DMS 273 (cell line): ENCODE results near the gene EHD1.
A peak's percentile ranks its signal among the peaks of the same experiment; 100 is the strongest.

Experiments
- DNase-seq: peaks from one replicate; lab custom pipeline; 2025; ENCODE audit not compliant: unreplicated experiment; lab: John Stamatoyannopoulos, UW

Gene EHD1

DNA sequence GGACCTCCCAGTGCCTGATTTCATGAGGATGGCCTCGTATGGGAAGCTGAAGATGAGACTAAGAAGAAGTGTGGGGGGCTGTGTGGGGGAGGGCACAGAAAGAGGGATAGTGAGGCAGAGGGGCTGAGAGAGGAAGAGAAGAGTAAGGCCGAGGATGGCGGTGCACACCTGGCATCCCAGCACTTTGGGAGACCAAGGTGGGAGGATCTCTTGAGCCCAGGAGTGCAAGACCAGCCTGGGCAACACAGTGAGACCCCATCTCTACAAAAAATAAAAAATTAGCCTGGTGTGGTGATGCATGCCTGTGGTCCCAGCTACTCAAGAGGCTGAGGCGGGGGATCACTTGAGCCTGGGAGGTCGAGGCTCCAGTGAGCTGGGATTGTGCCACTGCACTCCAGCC lies 13.5 kb upstream of the EHD1 start:
- DNase-seq, result no peak

DNA sequence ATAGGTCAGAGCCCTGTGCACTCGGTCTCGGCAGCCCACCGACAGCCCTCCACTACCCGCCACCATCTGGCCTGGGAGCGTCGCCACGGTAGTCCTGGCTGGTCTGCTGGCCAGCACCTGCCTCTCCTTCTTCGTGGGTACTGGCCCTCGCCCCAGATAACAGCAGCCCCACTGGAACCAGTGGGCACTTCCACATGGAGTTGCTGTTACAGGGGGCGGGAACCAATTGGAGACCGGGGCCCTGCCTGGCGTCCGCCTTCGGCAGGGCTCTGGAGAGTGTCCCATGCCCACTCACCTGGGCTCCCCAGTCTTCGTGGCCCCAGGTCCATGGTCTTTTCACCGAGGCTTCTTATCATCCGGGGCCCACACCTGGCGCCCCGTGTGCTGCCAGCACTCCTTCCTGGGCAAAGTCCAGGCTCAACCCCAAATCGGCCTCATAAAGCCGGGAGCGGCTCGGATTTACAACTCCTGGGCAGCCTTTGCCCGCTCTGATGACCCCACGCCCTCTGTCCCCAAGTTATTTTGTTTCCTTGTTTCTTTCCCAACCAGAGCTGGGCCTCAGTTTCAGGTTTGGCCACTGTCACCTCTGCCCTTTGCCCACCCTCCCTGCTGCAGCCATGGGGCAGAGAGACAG lies 12.9 kb upstream of the EHD1 start:
- DNase-seq, result no peak

DNA sequence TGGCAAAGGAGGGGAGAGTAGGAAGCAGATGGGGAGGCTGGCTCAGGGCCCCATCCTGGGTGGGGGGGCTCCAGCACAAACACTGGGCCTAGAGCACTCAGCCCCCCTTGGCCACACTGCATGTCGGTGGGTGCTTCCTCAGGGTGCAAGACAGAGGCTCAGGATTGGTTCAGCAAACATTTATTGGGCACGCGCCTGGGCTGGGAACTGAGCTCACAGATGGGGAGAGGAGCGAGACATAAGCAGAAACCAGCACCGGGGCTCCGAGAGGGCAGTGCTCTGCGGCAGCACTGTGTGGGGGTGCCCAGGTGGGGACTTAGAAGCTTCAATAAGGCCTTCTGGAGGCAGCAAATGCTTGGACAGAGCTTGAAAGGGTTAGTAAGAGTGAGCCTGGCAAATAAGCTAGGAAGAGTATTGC lies 12.1 kb upstream of the EHD1 start:
- peak; percentile 67 for DNase-seq

DNA sequence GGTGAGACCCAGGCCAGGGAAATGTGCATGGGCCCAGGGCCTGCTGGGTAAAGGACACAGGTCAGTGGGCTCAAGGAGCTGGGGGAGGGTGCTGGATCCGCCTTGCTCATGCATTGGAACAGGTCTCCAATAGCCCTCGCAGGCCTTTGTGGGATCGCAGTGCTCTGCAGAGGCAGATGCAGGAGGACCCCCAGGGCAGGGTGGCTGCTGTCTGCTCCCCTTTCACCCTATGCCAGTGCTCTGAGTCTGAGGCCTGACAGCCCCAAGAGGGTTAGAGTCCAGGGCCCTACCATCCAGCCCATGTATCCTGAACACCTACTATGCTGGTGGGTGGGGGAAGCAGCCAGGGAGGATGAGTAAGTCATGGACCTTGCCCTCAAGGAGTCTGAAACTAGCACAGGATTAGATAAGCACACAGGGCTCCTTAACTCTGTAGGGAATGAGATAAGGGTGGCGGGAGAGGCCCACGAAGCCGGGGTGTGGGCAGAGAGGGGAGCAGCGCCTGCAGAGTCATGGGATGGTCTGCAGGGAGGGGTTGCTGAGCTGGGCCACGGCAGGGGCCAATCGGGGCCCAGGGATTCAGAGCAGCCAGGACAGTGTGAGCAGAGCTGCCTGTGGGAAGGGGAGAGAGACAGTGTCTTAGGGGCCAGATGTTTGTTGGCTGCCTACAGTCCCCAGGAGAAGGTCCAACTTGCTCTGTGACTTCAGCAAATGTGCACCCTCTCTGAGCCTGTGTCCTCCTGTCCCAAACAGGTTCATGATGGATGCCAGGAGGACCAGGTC lies 10.5 kb upstream of the EHD1 start:
- no peak for DNase-seq

DNA sequence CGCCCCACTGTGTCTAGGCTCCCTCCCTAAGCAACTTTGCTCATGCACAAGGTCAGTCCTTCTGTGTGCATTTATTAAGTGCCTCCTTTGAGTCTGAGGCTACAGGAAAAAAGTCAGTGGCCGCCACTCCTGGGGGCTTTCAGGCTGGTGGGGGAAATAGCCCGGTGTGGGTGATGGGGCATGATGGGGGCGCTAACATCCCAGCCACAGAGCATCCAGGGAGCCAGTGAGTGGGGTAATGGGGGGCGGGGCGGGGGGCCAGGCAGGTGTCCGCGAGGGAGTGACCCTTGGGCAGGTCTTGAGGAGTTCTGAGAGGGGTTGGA lies 9.9 kb upstream of the EHD1 start:
- no peak for DNase-seq

DNA sequence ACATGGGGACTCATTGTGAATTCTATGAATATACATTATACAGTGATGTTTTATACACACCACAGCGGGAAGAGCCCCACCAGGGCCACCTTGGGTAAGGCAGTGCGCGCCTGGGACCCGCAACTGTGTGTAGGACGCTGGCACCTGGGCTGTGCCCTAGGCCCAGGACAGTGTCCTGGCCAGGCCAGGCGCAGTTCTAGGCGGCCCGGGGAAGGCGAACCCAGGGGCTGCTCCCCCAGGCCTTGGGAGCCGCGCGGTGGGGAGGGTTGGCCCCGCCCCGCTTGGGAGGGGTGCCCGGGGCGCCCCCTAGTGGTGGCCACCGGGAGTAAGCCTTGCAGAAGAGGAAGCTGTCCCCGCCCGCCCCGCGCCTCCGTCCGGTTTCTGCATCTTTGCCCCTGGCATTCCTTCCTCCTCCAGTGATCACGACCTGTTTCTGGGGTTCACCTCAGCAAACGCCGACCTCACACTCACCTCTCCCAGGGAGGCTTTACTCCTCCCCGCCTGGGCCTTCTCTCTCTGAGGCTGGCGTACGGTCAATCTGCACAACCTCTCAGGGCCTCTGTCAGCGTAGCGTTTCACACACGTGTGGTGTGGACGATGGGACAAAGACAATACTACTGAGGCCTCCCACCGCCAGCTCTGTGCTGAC lies 9.5 kb upstream of the EHD1 start:
- DNase-seq, result peak; percentile 84

DNA sequence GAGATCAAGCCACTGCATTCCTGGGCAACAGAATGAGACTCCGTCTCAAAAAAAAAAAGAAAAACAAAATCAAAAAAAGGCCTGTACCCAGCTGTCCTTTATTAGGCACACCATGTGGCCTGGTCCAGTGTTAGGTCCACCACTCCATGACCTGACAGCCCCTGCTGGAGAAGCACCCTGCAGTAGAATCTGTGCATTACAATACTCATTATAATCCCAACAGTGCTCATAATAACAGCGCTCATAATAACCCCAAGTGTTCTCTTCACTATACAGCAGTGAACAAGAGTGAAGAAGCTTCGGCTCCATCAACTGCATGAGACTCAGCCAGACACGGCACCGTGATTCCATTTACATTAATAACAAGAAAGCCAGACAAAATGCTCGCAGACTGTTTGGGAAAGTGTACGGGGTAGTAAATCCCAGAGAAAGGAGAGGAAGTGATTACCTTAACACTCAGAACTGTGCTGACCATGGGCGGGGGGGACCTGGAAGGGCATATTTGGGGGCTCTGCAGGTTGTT lies 8.9 kb upstream of the EHD1 start:
- no peak for DNase-seq

DNA sequence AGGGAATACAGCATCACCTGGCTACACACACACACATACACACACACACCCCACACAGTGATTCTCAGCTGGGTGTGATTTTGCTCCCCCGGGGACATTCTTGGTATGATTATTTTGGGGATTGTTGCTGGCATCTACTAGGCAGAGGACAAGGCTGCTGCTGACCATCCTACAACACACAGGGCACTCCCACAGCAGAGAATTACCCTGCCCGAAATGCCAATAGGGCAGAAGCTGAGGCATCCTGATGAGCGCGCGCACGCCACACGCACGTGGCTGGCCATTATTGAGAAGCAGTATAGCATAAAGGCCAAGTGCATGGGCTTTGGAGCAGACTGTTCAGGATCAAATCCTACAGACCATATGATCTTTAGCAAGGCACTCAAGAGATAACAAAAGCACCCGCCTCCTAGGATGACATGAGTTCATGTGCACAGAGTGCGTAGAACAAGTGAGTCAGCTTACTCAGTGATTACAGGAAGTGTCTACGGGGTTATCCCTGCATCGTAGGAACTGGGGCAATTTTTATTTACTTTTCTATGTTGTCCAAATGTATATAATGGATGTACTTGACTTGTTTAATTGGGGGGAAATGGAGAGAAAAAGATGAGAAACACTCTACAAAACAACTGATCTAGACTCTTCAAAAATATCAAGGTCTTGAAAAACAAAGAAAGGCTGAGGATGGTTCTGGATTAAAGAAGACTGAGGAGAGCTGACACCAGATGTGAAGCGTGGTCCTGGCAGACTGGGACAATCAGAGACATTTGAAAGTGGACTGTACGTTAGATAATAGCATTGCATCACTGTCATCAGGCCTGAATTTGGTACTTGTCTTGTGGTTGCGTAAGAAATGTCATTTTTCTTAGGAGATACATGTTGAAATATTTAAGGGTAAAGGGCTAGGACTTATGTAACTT lies 7.2 kb upstream of the EHD1 start:
- no peak for DNase-seq

DNA sequence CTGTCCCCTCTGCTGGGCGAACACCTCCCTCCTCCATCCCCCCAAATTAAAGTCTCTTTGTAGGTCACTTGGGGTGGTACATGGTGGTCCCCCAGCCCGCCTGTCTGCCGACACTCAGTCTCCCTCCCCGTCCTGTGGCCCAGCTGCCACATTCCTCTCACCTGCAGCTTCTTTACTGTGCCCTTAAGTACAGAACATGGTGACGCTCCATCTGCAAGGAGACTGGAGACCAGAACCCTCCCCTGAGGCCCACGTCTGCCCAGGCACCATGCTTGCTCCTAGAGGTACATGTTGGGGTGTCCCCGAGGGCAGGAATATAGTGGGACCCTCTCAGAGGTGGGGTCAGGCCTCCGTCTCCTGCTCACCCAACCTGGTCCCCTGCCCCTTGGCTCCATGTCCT lies 5.6 kb upstream of the EHD1 start:
- DNase-seq, result no peak

DNA sequence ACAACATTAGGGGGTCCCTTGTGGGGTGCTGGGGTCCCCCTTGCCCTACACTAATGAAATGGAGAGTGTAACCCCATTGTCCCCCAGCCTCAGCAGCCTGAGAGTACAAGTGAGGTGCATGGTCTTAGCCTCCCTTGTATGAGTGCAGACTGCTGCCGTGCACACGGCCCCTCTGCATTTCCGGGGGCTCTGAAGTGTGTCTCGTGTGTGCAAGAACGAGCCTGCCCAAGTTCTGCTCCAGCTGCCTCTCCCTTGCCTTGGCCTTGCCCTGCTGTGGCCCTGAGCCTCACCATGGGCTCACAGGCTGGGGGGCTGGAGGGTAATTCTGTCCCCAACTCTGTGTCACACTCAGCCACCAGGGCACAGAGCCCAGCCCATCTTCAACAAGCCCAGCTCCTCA lies 5.2 kb upstream of the EHD1 start:
- no peak for DNase-seq

DNA sequence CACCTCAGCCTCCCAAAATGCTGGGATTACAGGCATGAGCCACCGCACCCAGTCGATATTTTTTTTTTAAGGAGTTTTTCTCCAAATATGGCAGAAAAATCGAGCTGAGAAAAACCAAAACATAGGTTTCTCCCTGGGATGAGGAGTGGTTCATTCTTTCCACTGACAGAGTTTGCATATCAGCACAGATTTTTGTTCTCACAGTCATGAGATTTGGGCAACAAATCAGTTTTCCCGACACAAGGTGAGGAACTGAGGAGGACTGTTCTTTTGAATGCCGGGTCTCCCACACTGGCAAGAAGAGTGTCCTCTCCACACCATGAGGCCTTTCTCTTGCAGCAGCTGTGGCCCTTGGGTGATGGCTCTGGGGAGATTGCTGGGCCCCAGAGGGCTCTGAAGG lies 3.8 kb upstream of the EHD1 start:
- DNase-seq, result no peak

DNA sequence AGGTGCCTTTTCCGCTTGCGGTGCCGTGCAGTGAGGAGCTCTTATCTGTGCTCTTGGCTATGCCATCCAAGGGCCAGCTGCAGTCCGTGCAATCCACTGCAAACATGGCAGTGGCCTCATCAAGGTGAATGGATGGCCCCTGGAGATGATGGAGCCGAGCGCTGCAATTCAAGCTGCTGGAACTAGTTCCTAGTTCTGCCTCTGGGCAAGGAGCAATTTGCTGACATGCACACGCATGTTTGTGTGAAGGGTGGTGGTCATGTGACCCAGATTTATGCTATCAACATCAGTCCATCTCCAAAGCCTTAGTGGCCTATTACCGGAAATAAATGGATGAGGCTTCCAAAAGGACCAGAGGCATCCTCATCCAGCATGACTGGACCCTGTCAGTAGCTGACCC lies 3.1 kb upstream of the EHD1 start:
- DNase-seq, result no peak

DNA sequence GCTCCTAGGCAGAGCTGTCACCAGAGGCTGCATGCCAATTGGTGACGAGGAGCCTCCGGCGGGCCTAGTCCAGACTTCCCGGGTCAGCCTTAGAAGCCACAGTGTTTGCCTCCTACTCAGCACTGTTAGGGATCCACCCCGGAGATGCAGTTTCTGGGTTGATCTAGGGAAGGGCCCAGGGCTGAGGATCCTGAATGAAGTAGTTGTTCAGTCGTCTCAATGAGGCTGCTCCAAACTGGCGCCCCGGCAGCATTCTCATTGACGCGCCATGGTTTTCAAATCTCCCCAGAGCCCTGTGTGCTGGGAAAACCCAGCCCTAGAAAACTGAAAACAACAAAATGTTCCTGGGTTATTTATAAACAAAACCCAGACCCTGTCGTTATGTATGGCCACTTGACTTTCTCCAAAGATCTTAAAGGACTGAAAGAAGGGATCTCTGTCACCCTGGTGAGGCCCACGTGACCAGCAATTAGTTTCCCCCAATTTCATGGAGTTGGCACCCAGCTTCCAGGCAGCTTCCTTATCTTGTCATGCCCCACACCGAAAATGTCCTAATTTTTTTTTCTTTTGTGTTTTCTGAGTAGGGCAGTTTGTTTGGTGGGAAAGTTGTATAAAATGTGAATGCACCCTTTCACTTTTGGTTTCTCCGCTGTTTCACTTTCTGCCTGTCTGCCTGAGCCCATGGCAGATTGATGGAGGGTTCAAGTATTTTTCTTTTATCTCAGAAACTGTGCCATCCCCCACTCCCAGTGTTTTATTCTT lies 2.0 kb upstream of the EHD1 start:
- no peak for DNase-seq

DNA sequence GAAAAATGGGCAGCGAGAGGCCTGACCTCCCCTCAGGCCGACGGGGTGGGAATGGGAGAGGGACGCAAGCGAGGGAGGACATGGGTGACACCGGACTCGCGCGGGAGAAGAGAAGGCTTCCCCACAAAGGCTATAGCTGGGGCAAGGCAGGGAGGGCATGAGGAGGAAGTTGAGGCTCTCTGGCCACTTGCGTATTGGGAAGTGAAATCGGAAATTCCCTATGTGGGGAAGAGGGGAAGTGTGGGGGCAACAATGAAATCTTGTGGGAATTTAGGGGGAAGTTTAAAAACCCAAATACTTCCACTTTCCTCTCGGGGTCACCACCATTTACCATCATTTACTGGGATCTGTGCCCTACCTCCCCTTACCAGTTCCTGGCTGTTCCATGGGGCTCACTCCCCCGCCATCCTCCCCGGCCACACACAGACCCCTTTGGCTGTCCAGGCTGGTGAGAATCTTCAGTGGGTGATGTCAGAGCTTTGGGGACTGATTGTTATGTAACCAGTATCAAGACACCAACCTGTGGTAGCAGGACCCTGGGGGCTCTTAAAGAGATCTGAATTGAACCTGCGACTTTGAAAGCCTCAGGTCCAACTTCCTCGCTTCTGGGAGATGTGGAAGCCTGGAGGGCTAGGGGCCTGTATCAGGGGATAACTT lies 951 bp upstream of the EHD1 start:
- DNase-seq, result no peak

DNA sequence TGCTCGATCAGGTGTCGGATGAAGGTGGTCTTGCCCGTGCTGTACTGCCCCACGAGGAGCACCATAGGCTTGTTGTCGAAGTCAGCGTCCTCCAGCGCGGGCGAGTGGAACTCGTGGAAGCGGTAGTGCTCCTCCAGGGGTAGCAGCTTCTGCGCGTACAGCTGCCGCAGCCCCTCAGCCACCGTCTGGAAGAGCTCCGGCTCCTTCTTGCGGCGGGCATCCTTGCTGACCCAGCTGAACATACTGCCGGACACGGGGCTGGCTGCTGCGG lies 263 bp downstream of the EHD1 start:
- no peak for DNase-seq

DNA sequence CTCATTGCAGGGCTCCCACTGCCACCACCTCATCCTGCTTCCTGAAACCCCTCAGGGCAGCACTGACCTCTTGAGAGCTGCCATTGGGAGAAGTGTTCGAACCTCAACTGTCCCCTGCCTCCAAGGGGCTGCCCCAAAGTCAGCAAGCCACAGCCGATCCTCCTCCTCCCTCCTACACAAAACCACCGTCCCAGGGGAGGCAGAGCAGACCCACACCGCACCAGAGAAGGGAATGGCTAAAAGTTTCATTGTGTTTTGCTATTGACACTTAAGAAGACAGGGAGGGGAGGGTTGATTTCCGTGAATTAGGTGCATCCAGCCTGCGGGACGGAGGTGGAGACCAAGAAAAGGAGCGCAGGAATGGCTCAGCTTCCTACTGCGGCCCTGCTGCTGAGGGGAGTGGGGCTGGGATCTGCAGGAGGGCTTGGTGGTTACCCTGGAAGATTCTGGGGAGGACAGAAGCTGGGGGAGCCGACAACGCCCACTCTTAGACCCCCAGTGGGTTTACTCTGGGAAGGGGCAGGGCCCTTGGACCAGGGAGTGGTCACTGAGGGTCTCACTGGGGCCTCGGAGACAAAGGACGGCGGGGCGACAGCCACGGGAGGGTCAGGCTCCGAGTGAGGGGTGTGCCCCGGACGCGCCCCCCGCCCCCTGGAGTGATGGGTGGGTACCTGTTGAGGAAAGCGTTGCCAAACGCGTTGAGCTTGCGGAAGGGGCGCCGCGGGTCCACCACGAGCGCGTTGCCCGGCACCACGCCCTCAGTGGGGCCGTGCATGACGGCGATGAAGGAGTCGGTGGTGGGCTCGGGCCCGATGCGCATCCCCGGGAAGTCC lies 815 bp downstream of the EHD1 start:
- peak; percentile 49 for DNase-seq

DNA sequence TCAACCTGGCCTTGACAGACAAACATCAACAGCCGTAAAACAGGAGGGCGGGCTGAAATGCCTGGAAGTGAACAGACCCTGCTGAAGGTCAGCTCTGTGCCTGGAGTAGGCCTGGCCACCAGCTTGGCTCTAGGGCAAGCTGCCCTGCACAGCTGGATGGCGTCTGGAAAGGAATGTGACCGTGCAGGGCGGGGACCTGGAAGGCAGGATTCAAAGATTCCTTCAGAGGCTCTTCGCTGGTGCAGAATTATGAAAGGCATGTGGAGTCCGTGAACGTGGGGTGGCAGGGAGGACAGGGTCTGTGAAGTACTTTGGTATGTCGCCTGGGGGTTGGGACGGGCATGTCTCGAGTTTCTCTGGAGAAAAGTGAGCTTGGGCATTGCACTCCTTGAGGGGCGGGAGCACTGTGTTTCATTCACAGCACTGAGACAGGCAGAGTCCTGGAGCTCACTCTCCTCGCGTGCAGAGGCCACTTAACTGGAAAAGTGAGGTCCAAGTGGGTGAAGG lies 1.5 kb downstream of the EHD1 start:
- no peak for DNase-seq

DNA sequence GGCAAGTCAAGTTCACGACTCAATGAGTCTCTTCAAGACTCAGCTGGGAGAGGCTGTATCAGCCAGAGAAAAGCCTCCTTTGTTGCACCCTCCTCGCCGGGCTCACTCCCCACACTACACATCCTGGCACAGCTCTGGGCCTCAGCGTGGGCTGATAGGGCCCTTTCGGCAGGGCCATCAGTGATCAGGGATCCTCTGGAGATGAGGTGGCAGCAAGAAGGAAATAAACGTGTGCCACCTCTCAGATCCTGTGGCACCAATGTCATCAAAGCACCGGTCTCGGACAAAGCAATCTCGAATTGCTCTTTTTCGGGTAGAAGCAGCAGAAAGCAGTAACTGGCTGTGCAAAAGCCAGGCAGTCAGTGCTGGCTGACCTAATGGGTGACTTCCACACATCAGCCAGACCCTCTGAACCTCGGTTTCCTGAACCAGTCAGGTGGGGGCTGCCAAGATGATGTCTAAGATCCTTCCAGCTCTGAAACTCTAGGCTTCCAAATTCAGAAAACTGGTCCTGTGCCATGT lies 2.1 kb downstream of the EHD1 start:
- no peak for DNase-seq
